ENCODE measurements around the gene PGLYRP4.

The PGLYRP4 gene

DNA sequence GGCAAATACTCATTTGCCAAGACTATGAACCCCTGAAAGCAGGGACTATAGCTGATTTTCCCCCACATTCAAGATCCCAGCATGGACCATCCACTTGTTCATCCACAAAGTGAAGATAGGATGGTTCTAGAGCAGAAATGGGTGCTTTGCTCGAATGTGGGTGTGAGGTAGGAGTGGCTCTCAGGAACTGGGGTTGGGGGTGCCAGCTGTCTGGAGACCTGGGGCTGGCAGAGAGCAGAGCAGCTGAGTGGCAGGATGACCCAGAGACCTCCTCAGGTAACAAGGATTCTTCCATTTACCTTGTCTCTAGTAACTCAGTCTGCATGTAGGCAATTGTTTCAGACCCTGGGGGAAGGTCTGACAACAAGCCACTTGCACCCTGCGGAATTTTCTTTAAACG, 15.0 kb upstream of the PGLYRP4 start:
- no peak for DNase-seq (ENCODE audit: low spot score)
- in situ Hi-C loops (cut with MboI; ENCODE audit: low pct_unique_long_range_greater_than_20kb, low sequenced_read_pairs, unreplicated experiment) = loop anchor here (10.0 kb wide), 1 partner anchor 121 kb away; no protein-coding TSS in a partner anchor
- TF ChIP-seq, protein P1, sequence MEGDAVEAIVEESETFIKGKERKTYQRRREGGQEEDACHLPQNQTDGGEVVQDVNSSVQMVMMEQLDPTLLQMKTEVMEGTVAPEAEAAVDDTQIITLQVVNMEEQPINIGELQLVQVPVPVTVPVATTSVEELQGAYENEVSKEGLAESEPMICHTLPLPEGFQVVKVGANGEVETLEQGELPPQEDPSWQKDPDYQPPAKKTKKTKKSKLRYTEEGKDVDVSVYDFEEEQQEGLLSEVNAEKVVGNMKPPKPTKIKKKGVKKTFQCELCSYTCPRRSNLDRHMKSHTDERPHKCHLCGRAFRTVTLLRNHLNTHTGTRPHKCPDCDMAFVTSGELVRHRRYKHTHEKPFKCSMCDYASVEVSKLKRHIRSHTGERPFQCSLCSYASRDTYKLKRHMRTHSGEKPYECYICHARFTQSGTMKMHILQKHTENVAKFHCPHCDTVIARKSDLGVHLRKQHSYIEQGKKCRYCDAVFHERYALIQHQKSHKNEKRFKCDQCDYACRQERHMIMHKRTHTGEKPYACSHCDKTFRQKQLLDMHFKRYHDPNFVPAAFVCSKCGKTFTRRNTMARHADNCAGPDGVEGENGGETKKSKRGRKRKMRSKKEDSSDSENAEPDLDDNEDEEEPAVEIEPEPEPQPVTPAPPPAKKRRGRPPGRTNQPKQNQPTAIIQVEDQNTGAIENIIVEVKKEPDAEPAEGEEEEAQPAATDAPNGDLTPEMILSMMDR (IDR thresholded peaks at IDR 0.05; ENCODE audit: extremely low read depth, insufficient read depth, missing control alignments) = no peak

DNA sequence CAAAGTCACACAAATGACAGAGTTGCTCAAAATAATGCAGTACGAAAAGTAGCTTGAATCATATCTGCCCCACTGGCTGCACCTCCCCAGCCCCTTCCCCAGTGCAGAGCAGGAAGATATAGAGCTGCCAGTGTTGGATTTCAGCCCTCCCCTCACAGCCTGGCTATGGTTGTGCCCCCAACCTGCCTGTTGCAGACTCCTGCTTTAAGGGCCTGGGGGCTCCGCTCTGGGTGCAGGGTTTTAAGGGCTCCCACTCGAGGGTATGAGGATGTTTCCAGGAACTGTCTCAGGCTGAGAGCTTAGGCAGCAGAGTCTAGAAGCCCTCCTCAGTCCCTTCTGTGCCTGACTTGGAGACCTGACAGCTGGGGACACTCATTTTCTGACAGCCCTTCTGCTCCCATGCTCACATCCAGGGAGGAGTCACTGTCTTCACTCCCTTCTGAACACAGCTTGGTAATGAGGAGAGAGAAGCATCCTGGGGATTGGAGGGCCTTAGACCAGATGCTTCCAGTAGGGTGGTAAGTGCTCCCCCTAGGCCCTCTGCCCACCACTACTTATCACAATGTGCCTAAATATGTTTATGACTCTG, 13.6 kb upstream of the PGLYRP4 start:
- TF ChIP-seq, protein P1 (IDR thresholded peaks at IDR 0.05; ENCODE audit: extremely low read depth, insufficient read depth, missing control alignments) = no peak
- in situ Hi-C loops (cut with MboI; ENCODE audit: low pct_unique_long_range_greater_than_20kb, low sequenced_read_pairs, unreplicated experiment) = loop anchor here (10.0 kb wide), 1 partner anchor 123 kb away; no protein-coding TSS in a partner anchor
- no peak for DNase-seq (ENCODE audit: low spot score)

DNA sequence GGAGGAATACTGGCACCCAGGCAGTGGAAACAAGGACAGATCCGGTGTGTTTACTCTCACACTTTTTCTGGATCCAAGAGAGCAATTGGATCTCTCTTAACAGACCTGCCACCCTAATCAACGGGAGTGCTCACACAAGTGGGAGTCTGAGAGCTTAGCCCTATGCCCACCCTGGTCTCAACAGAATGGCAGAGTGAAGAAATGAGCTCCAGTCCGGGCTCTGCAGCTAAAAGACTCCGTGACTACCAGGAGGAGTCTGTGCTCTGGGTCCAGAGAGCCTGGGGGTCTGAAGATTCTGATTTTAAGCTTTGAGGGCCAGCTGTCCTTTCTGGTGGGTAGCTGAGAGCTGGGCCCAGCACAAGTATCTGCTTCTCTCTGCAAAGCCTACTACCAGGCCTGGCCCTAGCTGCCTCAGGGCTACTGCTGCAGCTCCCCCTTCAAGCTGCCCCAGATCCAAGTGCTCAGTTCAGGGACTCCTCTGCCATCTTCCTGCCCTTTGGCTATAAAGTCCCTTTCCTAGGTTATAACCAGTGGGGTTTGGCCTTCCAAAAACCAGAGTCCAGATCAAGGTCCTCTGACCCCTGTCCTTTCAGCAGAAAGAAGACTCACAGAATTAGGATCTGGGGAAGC, 13.0 kb upstream of the PGLYRP4 start:
- in situ Hi-C loops (cut with MboI; ENCODE audit: low pct_unique_long_range_greater_than_20kb, low sequenced_read_pairs, unreplicated experiment) = loop anchor here (10.0 kb wide), 1 partner anchor 123 kb away; no protein-coding TSS in a partner anchor
- TF ChIP-seq, protein P1 (IDR thresholded peaks at IDR 0.05; ENCODE audit: extremely low read depth, insufficient read depth, missing control alignments) = no peak
- no peak for DNase-seq (ENCODE audit: low spot score)

DNA sequence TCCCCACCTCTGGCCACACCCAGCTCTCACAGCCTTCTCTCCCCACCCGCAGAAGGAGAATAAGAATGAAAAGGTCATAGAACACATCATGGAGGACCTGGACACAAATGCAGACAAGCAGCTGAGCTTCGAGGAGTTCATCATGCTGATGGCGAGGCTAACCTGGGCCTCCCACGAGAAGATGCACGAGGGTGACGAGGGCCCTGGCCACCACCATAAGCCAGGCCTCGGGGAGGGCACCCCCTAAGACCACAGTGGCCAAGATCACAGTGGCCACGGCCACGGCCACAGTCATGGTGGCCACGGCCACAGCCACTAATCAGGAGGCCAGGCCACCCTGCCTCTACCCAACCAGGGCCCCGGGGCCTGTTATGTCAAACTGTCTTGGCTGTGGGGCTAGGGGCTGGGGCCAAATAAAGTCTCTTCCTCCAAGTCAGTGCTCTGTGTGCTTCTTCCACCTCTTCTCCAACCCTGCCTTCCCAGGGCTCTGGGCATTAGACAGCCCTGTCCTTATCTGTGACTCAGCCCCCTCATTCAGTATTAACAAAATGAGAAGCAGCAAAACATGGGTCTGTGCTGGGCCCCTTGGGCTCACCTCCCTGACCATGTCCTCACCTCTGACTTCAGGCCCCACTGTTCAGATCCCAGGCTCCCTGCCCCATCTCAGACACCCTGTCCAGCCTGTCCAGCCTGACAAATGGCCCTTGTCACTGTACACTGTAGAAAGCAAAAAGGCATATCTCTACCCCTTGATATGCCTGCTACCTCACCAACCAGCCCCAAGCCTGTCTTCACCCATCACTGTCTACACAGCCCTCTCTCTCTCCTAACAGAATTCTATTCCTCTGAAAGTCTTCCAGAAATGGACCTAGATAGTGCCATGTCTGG, 12.2 kb upstream of the PGLYRP4 start:
- TF ChIP-seq, protein P1 (IDR thresholded peaks at IDR 0.05; ENCODE audit: extremely low read depth, insufficient read depth, missing control alignments) = no peak
- in situ Hi-C loops (cut with MboI; ENCODE audit: low pct_unique_long_range_greater_than_20kb, low sequenced_read_pairs, unreplicated experiment) = loop anchor here (10.0 kb wide), 1 partner anchor 124 kb away; no protein-coding TSS in a partner anchor
- DNase-seq (ENCODE audit: low spot score) = no peak

DNA sequence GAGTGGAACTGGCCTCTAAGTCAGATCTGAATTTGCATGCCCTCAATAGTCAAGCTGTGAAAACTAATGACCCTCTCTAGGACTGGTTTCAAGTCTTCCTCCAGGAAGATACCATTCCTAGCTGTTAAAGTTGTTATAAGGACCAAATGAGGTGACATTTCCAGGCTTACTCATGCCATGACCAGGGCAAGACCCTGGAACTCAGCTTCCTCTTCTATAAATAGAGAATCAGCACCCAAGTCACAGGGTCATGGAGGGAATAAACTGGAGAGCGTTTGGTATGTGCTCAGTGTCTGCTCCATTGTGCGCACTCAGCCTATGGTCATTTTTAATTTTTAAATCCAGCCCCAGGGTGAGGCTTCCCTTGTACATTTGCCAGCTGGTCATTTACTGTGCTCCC, 11.5 kb upstream of the PGLYRP4 start:
- in situ Hi-C loops (cut with MboI; ENCODE audit: low pct_unique_long_range_greater_than_20kb, low sequenced_read_pairs, unreplicated experiment) = loop anchor here (10.0 kb wide), 1 partner anchor 125 kb away; no protein-coding TSS in a partner anchor

DNA sequence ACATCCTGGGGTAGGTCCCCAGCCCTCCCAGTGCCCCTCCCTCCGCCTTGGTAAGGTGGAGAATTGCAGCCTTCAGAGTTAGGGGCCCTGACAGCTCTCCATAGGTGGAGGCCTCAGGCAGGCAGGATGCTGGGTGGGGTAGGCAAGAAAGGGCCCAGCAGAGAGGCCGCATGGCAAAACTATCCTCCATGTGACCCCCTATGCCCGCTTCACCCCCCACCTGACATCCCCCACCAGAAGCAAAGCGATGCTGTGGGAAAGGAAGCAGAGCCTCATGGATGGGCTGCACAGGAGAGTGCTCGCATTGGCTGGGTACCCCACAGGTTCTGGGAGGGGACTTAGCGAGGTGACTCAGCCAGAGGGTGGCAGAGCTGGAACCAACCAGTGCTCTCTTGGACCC, 10.6 kb upstream of the PGLYRP4 start:
- TF ChIP-seq, protein P1 (IDR thresholded peaks at IDR 0.05; ENCODE audit: extremely low read depth, insufficient read depth, missing control alignments) = no peak
- in situ Hi-C loops (cut with MboI; ENCODE audit: low pct_unique_long_range_greater_than_20kb, low sequenced_read_pairs, unreplicated experiment) = no loop called here

More for the DNA sequence above, 11.5 kb upstream of the PGLYRP4 start:
- no peak for DNase-seq (ENCODE audit: low spot score)
- TF ChIP-seq, protein P1 (IDR thresholded peaks at IDR 0.05; ENCODE audit: extremely low read depth, insufficient read depth, missing control alignments) = no peak

More for the DNA sequence above, 10.6 kb upstream of the PGLYRP4 start:
- no peak for DNase-seq (ENCODE audit: low spot score)

All from GM13977 (cell line).